Stimulated activated CD4-positive, alpha-beta T cell treated with anti-CD3 and anti-CD28 coated beads, Interleukin-1b, Interleukin-23, amount 100 ng/mL, for 24 hours (primary cell): Measurements from ENCODE around the gene AKNA.
A peak's percentile ranks its signal among the peaks of the same experiment; 100 is the strongest.

Experiments
- DNase-seq, 4 experiments: peaks; one replicate each; pipeline ENCODE4 v3.0.0-alpha.2; 2020; ENCODE audit warnings: low read depth in 4 of 4, low spot score in 1 of 4

The AKNA gene

DNA sequence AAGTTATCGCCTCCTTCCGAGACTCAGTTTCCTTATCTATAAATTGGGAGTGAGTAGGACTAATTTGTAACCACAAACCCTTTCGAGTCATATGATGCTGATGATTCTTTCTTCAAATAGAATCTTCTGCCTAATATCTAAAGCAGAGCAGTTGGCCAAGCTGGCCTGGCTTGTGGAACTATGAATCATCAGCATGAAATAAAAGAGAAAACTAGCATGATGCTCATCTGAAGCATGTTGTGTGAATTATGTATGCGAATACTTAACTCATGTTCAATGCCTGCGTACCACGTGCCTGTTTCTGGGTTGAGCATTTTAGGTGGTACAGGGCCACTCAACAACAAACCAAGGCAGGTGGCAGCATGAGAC lies 79.9 kb downstream of the AKNA start:
- no peak for DNase-seq

DNA sequence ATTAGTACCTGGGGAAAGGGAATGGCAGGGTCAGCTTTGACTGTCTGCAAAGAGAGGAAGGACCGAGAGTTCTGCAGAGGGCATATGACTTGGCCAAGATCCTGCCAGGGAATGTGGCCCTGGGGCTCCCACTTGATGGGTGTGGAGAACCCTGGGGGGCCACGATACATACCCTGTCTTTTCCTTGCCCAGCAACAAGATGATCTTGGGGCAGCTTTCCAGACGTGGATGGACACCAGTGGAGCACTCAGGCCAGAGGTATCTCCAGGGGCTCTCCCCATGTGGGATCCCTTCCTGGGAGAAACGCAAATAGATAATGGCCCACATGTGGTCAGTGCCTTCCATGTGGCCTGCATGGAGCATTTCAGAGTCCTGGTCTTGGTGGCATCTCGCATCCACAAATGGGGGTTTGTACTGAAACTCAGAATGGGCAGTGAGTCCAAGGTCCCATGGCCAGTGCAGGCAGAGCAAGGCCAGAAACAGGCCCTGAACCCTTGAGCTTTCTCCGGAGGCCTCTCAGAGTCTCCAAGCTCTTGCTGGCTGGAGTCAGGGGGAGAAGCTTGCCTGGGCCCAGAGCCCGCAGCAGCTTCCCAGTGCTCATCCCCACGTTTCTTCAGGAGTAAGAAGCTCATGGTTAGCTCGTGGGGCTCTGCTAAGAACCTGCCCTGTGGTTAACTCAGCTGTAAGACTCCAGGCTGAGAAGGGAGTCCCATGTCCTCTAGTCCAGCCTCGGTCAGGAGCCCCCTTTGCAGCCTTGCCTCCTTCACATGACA lies 83.2 kb downstream of the AKNA start:
- DNase-seq, result no peak

DNA sequence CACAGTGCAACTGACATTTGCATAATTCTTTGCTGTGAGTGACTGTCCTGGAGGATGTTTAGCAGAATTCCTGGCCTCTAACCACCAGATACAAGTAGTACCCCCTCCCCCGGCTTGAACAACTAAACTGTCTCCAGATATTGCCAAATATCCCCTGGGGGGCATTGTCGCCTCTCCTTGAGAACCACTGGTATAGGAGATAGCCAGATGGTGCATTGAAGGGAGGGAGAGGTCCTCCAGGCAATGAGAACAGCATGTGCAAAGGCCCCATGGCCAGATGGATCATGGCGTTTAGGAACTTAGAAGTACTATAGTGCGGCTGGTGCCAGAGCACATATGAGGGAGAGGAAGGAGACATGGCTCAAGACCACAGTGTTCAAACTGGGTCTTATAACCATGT lies 83.8 kb downstream of the AKNA start:
- no peak for DNase-seq

- no peak for DNase-seq
These were observed 84.2 kb downstream of the AKNA start for GRCh38 chr9:114303571-114303970.

- no peak for DNase-seq
These were observed 85.1 kb downstream of the AKNA start for GRCh38 chr9:114302727-114303126.

DNA sequence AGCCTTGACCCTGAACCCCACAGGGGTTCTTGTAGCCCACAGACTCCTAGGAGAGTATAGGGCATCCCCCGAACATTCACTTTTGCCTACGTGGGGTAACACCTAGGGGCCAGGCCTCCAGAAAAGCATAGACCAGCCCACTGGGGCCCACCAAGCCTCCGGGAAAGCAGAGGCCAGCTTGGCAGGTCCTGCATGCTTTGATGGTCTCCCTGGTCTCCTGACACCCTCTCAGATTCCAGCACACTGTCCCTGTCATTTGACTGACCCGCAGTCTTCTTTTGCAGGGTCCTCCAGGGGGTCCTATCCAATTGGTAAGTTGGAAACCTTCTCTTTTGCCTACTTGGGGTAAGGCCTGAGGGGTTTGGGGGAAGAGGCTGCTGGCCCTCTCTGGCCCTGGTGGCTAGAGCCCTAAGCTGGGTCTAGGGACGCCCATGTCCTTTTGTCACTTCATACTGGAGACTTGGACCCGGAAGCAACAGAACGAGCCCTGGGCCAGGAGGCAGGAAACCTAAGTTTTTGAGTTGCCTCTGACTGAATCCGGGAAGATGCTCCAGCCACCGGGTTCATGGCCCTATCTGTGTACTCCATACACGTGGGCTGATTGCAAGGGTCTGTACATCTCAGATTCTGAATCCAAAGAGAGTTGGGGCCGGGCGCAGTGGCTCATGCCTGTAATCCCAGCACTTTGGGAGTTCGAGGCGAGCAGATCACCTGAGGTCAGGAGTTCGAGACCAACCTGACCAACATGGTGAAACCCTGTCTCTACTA lies 85.8 kb downstream of the AKNA start:
- no peak for DNase-seq

DNA sequence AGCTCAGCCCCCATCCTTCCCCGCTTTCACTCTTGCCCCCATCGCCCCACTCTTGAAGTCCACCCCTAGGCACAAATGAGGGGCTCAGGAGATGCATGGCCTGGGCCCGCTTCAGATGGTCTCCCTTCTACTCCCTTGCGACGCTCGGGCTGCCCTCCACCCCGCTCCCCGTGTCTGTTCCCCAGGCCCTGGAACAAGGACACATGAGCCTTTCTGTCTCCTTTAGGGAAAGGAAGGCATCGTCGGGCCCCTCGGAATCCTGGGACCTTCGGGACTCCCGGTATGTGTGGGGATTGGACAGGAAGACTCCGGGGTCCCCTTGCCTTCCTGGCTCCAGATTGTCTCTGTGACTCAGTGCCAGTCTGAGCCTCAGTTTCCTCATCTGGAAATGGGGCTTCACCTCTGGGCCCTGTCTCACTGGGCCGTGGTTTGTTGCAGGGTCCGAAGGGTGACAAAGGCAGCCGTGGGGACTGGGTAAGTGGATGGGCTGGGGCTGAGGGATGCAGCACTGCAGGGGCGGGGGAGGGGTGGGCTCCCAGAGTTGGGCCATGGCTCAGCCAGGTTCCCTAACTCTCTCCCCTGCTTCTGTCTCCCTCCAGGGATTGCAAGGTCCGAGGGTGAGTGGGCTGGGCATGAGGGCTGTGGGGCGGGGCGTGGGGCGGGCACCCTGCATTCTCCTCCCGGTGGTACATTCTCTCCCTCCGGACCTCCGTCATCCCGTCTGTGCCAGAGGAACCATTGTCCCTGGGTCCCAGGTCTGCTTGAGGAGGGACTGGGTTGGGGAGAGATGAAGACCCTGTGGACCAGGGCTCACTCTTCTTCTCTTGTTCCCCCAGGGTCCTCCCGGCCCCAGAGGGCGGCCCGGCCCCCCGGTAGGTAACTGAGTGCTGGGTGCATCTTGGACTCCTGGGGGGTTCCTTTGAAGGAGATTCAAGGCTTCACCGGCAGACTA lies 86.7 kb downstream of the AKNA start:
- no peak for DNase-seq

- DNase-seq, result no peak
These were observed 87.5 kb downstream of the AKNA start for GRCh38 chr9:114300153-114300845.

- DNase-seq, result no peak
These were observed 88.3 kb downstream of the AKNA start for GRCh38 chr9:114299286-114300152.

GRCh38 chr9:114296338-114296737 lies 91.4 kb downstream of the AKNA start:
- DNase-seq, result no peak

DNA sequence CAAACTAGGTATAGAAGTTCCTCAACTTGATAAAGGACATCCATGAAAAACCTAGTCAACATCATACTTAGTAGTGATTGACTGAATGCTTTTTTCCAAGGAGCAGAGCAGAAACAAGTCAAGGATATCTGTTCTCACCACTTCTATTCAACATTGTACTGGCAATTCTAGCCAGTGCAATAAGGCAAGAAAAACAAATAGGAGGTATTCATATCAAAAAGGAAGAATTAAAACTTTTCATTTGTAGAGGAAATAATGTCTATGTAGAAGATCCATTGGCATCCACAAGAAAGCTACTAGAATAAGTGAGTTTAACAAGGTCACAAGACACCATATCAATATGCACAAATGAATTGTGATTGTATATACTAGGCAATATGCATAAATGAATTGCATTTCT lies 93.1 kb downstream of the AKNA start:
- DNase-seq, result no peak

DNA sequence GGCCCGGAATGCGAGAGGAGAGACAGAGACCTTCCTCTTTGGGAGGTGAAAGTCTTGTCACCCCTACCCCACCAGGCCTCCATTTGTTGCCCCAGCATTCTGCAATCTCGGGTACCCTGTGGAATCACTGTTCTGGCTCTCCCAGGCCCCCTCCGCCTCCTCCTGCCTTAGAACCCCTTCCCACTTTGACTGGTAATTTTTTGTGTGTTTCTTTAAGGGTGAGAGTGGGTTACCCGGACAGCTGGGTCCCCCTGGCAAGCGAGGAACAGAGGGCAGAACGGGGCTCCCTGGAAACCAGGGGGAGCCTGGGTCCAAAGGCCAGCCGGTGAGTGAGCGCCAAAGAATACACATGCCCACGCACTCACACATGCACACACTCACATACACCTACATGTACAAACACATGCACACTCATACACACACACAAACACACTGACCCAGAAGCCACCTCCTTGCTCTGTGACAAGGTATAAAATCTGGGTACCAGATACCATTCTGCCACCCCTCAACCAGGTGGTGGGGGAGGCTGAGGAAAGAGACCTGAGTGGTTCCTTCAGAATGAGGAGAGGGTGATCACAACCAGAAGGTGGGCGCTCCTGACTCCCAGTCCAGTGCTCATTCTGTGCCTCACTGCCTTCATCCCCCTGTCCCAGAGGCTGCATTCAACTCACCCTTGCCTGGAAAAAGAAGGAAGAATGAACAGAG lies 95.7 kb downstream of the AKNA start:
- DNase-seq, result no peak

DNA sequence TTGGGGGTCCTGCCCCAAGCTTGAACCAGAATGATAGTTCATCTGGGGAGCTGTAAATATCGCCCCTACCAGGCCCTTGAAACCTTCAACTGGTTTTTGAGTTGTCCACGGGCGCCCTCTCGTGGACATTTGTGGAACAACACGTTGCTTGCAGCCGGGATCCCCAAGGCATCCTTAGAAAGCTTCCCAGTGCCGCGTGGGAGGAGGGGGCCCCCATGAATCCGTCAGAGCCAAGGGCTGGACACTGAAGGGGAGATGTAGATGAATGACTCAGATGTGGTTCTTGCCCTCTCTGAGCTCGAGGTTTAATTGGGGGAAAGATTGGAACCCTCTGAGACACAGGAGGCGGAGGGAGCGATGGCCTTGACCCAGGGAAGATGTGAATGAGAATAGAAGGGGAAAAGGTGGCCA lies 96.7 kb downstream of the AKNA start:
- peak; percentile 42 to 63 (median 48) for DNase-seq

GRCh38 chr9:114290561-114290986 lies 97.2 kb downstream of the AKNA start:
- DNase-seq, result no peak

DNA sequence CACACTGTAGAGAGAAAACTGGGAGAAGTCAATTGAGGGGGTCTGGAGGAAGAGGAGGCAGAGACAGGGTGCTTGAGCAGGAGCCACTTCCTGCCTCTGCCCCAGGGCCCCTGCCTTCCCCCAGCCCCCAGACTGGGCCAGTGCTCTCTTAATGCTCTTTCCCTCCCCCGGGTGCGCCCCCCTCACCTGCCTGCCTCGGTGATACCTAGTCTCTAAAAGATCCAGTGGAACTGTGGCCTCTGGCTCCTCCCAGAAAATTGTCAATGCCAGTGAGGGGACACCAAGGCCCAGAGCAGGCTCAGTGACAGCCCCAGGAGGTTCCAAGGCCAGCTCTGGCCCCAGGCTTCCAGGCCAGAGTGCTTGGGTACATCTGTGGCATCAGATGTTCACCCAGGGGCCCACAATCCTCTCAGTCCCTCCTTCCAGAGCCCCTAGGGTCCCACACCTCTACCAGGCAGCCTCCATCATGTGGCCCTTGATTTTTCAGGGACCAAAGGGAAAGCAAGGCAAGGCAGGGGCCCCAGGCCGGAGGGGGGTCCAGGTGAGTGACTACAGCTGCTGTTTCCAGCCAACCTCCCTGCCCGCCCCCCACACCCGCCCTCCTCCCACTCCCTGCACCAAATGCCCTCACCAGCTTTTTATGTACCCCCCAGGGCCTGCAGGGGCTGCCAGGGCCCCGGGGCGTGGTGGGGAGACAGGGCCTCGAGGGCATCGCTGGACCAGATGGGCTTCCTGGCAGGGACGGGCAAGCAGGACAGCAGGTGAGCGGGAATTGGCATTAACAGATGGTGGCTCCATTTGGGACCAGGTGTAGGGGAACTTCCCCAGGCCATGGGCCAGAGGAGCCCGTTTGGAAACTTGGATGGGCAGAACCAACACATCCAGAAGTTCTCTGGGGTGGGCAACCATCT lies 98.0 kb downstream of the AKNA start:
- no peak for DNase-seq

GRCh38 chr9:114289106-114289505 lies 98.7 kb downstream of the AKNA start:
- DNase-seq, result no peak

DNA sequence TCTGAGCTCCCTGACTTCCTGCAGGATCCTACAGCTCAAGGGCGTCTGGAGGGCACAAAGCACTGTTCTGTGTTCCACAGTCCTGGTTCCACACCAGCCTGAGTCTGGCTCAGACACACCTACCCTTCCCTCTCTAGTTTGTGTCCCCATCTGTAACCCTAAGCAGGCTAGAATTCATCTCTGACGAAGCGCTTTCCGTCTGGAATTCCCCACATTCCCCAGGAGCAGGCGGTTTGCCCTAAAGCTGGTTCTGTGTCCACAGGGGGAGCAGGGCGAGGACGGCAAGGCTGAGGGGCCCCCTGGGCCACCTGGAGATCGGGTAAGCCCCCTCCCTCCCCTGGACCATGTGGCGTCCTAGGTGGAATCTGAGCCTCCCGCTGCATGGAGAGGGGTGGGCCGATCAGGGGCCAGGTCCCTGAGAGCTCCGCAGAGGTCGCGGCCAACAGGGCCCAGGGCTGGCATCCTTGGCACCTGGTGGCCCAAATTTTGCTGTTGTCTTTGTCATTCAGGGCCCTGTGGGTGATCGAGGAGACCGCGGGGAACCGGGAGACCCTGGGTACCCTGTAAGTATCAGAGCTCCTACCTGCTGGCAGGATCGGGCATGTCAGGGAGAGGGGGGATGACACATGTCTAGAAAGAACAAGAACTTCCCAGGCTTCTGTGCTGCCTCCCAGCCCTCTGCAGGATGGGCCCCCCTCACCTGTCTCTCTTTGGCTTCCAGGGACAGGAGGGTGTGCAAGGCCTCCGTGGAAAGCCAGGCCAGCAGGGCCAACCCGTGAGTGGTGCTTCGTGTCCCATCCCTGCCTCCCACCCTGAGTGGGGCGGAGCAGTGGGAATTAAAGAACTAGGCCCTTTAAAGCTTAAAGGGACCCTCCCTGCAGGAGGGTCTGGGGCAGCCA lies 99.3 kb downstream of the AKNA start:
- DNase-seq, result no peak
